Neural cell (in vitro differentiated cells): ENCODE data around the gene SRGAP3.

Source experiments
- CTCF ChIP-seq: fragments of 450-650 bp; IDR thresholded peaks from 2 replicates; pipeline ENCODE4 v1.5.1; 2014; ENCODE audit warnings: antibody characterized with exemption, mild to moderate bottlenecking, moderate library complexity; ENCODE audit not compliant: poor library complexity, severe bottlenecking
- EZH2 ChIP-seq: fragments of 200-600, 300-800 bp; shearing (Covaris generic), sonication (generic); IDR thresholded peaks from 2 replicates; pipeline ENCODE4 v1.6.1; 2014; ENCODE audit warnings: antibody characterized with exemption, low read length, borderline replicate concordance, mild to moderate bottlenecking; ENCODE audit not compliant: insufficient read depth, poor library complexity, severe bottlenecking
- POLR2AphosphoS5 ChIP-seq: IDR thresholded peaks from 2 replicates; pipeline ENCODE4 v1.6.1; 2012
- SMC3 ChIP-seq: fragments of 450-650 bp; conservative IDR thresholded peaks from 2 replicates; pipeline ENCODE4 v1.6.1; 2014; ENCODE audit warnings: antibody characterized with exemption, mild to moderate bottlenecking, moderate library complexity; ENCODE audit not compliant: poor library complexity
- TAF1 ChIP-seq: IDR thresholded peaks from 2 replicates; pipeline ENCODE4 v1.6.1; 2012; ENCODE audit warnings: low read depth
- TF ChIP-seq, protein P1 (sequence below): IDR thresholded peaks from 2 replicates; pipeline ENCODE4 v1.6.1; 2012; ENCODE audit warnings: borderline replicate concordance

DNA sequence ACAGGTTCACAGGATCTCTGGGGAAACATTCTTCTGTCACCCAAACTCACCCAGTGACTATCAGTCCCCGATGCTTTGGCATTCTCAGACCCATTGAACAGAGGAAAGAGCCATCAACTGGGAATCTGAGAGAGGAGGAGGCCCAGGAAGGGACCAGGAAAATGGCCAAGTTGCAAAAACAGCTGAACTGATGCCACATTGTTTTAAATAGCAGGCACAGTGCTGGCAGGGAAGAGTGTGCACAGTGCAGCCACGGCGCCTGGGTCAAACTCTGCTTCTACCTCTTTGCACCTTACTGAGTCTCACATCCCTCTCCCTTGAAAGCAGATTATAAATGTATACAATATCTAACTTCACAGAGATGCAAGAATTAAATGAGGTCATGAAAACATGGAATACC is 66.4 kb downstream of the SRGAP3 start:
- no peak for TF ChIP-seq POLR2AphosphoS5
- TF ChIP-seq CTCF, result no peak
- TF ChIP-seq, protein P1, sequence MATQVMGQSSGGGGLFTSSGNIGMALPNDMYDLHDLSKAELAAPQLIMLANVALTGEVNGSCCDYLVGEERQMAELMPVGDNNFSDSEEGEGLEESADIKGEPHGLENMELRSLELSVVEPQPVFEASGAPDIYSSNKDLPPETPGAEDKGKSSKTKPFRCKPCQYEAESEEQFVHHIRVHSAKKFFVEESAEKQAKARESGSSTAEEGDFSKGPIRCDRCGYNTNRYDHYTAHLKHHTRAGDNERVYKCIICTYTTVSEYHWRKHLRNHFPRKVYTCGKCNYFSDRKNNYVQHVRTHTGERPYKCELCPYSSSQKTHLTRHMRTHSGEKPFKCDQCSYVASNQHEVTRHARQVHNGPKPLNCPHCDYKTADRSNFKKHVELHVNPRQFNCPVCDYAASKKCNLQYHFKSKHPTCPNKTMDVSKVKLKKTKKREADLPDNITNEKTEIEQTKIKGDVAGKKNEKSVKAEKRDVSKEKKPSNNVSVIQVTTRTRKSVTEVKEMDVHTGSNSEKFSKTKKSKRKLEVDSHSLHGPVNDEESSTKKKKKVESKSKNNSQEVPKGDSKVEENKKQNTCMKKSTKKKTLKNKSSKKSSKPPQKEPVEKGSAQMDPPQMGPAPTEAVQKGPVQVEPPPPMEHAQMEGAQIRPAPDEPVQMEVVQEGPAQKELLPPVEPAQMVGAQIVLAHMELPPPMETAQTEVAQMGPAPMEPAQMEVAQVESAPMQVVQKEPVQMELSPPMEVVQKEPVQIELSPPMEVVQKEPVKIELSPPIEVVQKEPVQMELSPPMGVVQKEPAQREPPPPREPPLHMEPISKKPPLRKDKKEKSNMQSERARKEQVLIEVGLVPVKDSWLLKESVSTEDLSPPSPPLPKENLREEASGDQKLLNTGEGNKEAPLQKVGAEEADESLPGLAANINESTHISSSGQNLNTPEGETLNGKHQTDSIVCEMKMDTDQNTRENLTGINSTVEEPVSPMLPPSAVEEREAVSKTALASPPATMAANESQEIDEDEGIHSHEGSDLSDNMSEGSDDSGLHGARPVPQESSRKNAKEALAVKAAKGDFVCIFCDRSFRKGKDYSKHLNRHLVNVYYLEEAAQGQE, result no peak
- TF ChIP-seq EZH2, result no peak
- TF ChIP-seq TAF1, result no peak
- no peak for TF ChIP-seq SMC3
